Measurements from ENCODE around the gene ATF7. TPM values are rescaled to one million over a fixed set of nuclear protein-coding genes. Genes with fewer than 3 reads are reported as not detected.

The ATF7 gene
- total and polyA plus RNA-seq, 10 donors, result 6.5 to 52.8 (median 35.4) TPM

GRCh38 chr12:53670308-53670707, 44.1 kb upstream of the ATF7 start:
- H3K27me3 ChIP-seq (replicated peaks in 1 of 7), result no peaks in the 10 kb centered on the region
- no peak overlapping the region for H3K4me3 ChIP-seq
- TF ChIP-seq POLR2A (IDR thresholded peaks at IDR 0.05) (no peak), POLR2AphosphoS5 (IDR thresholded peaks at IDR 0.05) (no peak), CTCF (IDR thresholded peaks at IDR 0.05 in 8 of 11, conservative IDR thresholded peaks at IDR 0.05 in 3 of 11) (no peak)
- DNase-seq, result no peak
- H3K9me3 ChIP-seq, result no peaks in the 10 kb centered on the region
- intact Hi-C loops (cut with DNase I; ENCODE audit: low total_unique reads), result no loop called here
- peaks cover 0 to 91% (median 84%) of the 10 kb centered on the region in 6 donors for H3K36me3 ChIP-seq
- WGBS, 5 donors, result 90 to 97% (median 93%) methylated on average over 7 of the region's 7 CpGs
- no peak overlapping the region for H3K27ac ChIP-seq
- peaks cover 4 to 53% (median 26%) of the 10 kb centered on the region in 6 donors for H3K4me1 ChIP-seq

DNA sequence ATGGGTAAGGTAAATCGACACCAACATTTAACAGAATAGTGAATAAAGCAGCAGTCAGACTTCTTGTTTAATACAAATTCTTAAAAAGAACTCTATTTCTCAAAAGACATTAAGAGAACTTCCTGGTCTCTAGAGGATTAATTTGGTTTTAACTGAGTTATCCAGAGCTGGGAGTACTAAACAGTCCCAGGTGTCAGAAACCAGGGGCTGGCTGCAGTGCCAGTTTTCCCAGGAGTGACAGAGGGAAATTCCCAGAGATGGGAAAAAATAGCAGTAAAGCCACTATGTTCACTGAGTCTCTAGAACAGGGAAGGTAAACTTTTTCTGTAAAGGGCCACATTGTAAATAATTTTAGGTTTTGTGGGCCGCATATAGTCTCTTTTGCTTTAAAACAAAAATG, 40.9 kb upstream of the ATF7 start:
- TF ChIP-seq POLR2AphosphoS5 (IDR thresholded peaks at IDR 0.05) (no peak), CTCF (IDR thresholded peaks at IDR 0.05 in 8 of 11, conservative IDR thresholded peaks at IDR 0.05 in 3 of 11) (no peak), POLR2A (IDR thresholded peaks at IDR 0.05) (no peak)
- WGBS, 5 donors, result 96 to 100% (median 97%) methylated on average over 2 of the region's 2 CpGs
- no peaks in the 10 kb centered on the region for H3K27me3 ChIP-seq (replicated peaks in 1 of 7)
- intact Hi-C loops (cut with DNase I; ENCODE audit: low total_unique reads), result no loop called here
- H3K9me3 ChIP-seq, result no peaks in the 10 kb centered on the region
- H3K36me3 ChIP-seq, result peaks cover 4 to 100% (median 95%) of the 10 kb centered on the region in 6 donors
- DNase-seq, result no peak
- H3K4me3 ChIP-seq, result no peak overlapping the region
- no peak overlapping the region for H3K27ac ChIP-seq
- peaks cover 0 to 22% (median 6%) of the 10 kb centered on the region in 6 donors for H3K4me1 ChIP-seq

- no peaks in the 10 kb centered on the region for H3K9me3 ChIP-seq
- no peaks in the 10 kb centered on the region for H3K27me3 ChIP-seq (replicated peaks in 1 of 7)
- H3K36me3 ChIP-seq, result peaks cover 4 to 92% (median 73%) of the 10 kb centered on the region in 6 donors
- peaks cover 0 to under 1% (median 0%) of the 10 kb centered on the region in 6 donors for H3K4me1 ChIP-seq
- intact Hi-C loops (cut with DNase I; ENCODE audit: low total_unique reads), result no loop called here
- no peak overlapping the region for H3K27ac ChIP-seq
- no peak overlapping the region for H3K4me3 ChIP-seq
- DNase-seq, result no peak
- 93 to 94% (median 93%) methylated on average over 7 of the region's 7 CpGs for WGBS, 5 donors
- no peak for TF ChIP-seq CTCF (IDR thresholded peaks at IDR 0.05 in 8 of 11, conservative IDR thresholded peaks at IDR 0.05 in 3 of 11)
- no peak for TF ChIP-seq POLR2A (IDR thresholded peaks at IDR 0.05)
- no peak for TF ChIP-seq POLR2AphosphoS5 (IDR thresholded peaks at IDR 0.05)
Observed at GRCh38 chr12:53664936-53665335, 38.8 kb upstream of the ATF7 start.

DNA sequence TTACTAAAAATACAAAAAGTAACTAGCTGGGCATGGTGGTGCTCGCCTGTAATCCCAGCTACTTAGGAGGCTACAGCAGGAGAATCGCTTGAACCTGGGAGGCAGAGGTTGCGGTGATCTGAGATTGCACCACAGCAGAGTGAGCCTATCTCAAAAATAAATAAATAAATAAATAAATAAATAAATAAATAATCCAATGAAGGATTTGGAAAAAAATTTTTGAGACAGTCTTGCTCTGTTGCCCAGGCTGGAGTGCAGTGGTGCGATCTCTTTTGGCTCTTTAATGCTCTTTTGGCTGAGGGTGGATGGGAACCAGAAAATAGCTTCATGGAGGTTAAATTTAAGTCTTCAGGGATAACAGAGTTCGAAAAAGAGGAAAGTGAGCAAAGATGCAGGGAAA, 38.0 kb upstream of the ATF7 start:
- H3K36me3 ChIP-seq, result peaks cover 4 to 85% (median 66%) of the 10 kb centered on the region in 6 donors
- WGBS, 5 donors, result 77 to 96% (median 87%) methylated on average over 5 of the region's 5 CpGs
- H3K27ac ChIP-seq, result no peak overlapping the region
- H3K27me3 ChIP-seq (replicated peaks in 1 of 7), result no peaks in the 10 kb centered on the region
- no peak for DNase-seq
- no peak for TF ChIP-seq POLR2A (IDR thresholded peaks at IDR 0.05)
- TF ChIP-seq POLR2AphosphoS5 (IDR thresholded peaks at IDR 0.05), result no peak
- TF ChIP-seq CTCF (IDR thresholded peaks at IDR 0.05 in 8 of 11, conservative IDR thresholded peaks at IDR 0.05 in 3 of 11), result no peak
- no peak overlapping the region for H3K4me3 ChIP-seq
- intact Hi-C loops (cut with DNase I; ENCODE audit: low total_unique reads), result no loop called here
- H3K4me1 ChIP-seq, result no peaks in the 10 kb centered on the region
- no peaks in the 10 kb centered on the region for H3K9me3 ChIP-seq

Data from spleen (tissue), 11 donors.